Brain microvascular endothelial cell (primary cell): ENCODE measurements around the gene TAGLN.
"Not testable (repeated sequence)": the region's sequence is repeated elsewhere in the genome, so short reads cannot be mapped to it uniquely, and the experiment has no call there.

Experiments
- DNase-seq: peaks from one replicate; pipeline ENCODE4 v3.0.0-alpha.2; 2020
- H3K27ac ChIP-seq: fragments of 250-450 bp; sonication (Bioruptor Pico); 2 replicates; pipeline ENCODE4 v1.5.1; 2020; ENCODE audit warnings: mild to moderate bottlenecking, moderate library complexity
- H3K27me3 ChIP-seq: fragments of 250-450 bp; sonication (Bioruptor Pico); replicated peaks from 2 replicates; pipeline ENCODE4 v1.5.1; 2020; ENCODE audit warnings: mild to moderate bottlenecking
- H3K36me3 ChIP-seq: fragments of 250-450 bp; sonication (Bioruptor Pico); replicated peaks from 2 replicates; pipeline ENCODE4 v1.5.1; 2020; ENCODE audit warnings: mild to moderate bottlenecking
- H3K4me3 ChIP-seq: 2 replicates; pipeline ENCODE4 v1.5.1; 2011; ENCODE audit warnings: low read depth, mild to moderate bottlenecking, control low read depth, low read length, moderate library complexity
- in situ Hi-C: cut with HindIII; loops from 2 replicates; pipeline ENCODE4 v1.10.0; 2017; ENCODE audit warnings: low sequenced_read_pairs, low pct_ligation_motif_present
- TF ChIP-seq, protein P1 (sequence below): IDR thresholded peaks from 2 replicates; pipeline ENCODE4 v1.5.1; 2011; ENCODE audit warnings: low read depth, mild to moderate bottlenecking, moderate library complexity, low read length, control low read depth, inconsistent platforms; ENCODE audit errors: missing control alignments

TAGLN gene

DNA sequence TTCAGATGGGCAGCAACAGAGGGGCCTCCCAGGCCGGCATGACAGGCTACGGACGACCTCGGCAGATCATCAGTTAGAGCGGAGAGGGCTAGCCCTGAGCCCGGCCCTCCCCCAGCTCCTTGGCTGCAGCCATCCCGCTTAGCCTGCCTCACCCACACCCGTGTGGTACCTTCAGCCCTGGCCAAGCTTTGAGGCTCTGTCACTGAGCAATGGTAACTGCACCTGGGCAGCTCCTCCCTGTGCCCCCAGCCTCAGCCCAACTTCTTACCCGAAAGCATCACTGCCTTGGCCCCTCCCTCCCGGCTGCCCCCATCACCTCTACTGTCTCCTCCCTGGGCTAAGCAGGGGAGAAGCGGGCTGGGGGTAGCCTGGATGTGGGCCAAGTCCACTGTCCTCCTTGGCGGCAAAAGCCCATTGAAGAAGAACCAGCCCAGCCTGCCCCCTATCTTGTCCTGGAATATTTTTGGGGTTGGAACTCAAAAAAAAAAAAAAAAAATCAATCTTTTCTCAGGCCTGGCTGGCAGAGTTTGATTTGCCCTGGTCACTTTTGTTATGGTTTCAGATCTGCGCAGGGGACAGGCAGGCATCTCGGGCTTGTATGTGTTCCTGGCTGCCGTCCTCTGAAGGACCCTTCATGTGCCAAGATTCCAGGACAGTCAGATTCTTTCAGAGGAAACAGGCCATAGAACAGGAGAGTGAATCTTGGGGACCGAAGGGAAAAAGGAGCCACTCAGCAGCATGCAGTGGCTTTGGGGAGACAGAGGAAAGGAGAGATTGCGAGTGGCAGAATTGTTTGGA, 5.3 kb downstream of the TAGLN start:
- H3K27me3 ChIP-seq = no peaks in the 10 kb centered on the region
- H3K27ac ChIP-seq = no peak overlapping the region
- peaks cover 45% of the 10 kb centered on the region for H3K36me3 ChIP-seq
- in situ Hi-C loops = no loop called here
- H3K4me3 ChIP-seq = no peak overlapping the region
- TF ChIP-seq, protein P1, sequence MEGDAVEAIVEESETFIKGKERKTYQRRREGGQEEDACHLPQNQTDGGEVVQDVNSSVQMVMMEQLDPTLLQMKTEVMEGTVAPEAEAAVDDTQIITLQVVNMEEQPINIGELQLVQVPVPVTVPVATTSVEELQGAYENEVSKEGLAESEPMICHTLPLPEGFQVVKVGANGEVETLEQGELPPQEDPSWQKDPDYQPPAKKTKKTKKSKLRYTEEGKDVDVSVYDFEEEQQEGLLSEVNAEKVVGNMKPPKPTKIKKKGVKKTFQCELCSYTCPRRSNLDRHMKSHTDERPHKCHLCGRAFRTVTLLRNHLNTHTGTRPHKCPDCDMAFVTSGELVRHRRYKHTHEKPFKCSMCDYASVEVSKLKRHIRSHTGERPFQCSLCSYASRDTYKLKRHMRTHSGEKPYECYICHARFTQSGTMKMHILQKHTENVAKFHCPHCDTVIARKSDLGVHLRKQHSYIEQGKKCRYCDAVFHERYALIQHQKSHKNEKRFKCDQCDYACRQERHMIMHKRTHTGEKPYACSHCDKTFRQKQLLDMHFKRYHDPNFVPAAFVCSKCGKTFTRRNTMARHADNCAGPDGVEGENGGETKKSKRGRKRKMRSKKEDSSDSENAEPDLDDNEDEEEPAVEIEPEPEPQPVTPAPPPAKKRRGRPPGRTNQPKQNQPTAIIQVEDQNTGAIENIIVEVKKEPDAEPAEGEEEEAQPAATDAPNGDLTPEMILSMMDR = no peak
- no peak for DNase-seq

DNA sequence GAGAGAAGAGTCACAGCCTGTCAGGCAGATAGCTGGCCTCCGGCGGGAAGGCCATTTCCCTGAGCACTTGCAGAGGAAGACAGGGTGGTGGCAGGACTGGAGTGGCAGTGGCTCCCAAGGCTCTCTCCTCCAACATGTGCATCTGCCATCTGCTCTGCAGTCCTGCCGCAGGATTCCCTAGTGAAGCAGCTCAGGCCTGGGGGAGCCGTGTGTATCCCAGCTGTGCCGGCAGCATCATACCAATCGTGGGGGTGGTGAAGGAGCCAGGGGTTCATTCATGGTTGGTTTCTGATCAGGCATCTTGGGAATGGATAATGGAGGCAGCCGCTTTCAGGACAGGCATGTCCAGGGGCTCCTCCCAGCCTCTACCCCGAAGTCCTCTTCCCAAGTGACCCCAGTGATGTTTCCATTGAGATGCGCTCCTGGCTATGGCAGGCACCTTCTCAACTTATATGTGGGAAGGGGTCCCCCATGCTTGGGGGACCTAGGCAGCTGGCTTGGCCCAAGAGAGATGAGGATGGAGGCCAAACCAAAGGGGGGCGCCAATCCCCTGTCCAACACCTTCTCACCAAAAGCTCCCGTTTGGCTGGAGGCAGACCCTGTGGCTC, 6.1 kb downstream of the TAGLN start:
- H3K27ac ChIP-seq = no peak overlapping the region
- TF ChIP-seq, protein P1 = no peak
- H3K36me3 ChIP-seq = peaks cover 45% of the 10 kb centered on the region
- no peaks in the 10 kb centered on the region for H3K27me3 ChIP-seq
- DNase-seq = no peak
- H3K4me3 ChIP-seq = no peak overlapping the region
- in situ Hi-C loops = no loop called here

DNA sequence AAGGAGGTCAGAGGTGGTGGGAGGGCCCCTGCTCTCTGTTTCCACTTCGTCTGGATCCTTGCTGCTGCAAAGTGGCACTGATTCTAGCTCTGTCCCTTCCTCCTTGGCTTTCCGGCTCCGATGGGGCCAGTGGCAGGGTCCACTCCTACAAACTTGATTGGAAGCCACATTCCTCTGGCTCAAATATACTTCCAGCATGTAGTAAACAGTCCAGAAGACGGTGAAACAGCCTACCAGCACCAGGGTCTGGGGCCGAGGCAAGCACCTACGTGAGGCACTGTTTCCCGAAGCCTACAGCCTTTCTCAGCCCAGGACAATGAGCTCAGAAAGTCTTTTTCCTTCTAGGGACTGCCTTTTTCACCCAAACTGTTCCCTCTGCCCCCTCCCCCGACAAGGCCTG, 6.9 kb downstream of the TAGLN start:
- H3K27ac ChIP-seq, H3K4me3 ChIP-seq, DNase-seq, H3K27me3 ChIP-seq, in situ Hi-C loops: not testable (repeated sequence)
- H3K36me3 ChIP-seq = peaks cover 44% of the 10 kb centered on the region

DNA sequence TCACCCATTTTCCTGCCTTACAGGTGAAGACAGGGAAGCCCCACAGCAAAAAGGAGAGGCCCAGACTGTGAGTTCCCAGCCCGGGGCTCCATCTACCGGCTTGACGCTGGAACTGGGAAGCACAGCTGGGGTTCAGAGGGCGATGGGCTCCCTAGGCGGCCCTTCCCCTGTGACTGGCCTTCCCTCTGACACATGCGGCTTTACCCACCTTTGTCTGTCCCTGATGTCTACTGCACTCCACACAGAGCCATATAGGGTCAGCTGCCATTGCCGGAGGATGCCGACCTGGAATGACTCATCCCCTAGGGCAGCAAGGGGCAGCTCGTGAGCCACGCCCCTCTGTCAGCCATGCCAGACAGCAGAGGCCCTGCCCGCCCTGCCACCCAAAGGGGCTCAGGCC, 7.7 kb downstream of the TAGLN start:
- H3K27me3 ChIP-seq, DNase-seq, H3K27ac ChIP-seq, H3K4me3 ChIP-seq, in situ Hi-C loops: not testable (repeated sequence)
- H3K36me3 ChIP-seq = peaks cover 37% of the 10 kb centered on the region

DNA sequence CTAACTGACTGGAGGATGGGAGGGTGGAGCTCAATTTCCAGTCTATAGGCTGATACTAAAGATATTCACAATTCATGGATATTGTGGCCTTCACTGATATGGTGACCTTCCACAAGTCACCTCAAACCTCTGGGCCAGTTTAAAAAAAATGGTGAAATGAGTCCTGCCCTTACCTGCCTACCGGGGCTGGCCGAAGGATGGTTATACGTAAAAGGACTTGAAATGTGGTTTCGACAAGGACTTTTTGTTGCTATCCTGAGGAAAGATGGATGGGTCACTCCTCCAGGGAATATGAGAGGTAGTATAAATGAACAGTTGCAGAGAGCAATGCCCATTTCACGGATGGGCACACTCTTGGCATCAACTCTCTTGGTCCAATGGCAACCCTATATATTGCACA, 8.3 kb downstream of the TAGLN start:
- DNase-seq, H3K27me3 ChIP-seq, in situ Hi-C loops, H3K27ac ChIP-seq, H3K4me3 ChIP-seq: not testable (repeated sequence)
- peaks cover 31% of the 10 kb centered on the region for H3K36me3 ChIP-seq

DNA sequence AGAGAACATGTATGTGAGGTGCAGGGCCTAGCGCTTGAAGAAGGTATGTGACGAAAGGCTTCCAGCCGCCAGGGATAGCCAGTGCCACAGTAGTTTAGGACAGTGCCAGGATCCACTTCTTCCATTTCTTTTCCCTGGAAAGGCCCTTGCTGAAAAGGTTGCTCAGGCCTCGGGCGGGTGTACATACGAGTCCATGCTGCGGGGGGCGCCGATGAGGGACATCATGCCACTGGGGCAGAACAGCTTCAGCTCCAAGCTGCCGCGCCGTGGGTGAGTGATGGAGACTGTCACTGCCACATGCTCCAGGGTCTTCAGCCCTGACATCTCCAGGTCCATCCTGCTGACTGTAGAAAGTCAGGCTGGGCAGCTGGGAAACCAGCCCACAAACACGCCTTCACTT, 9.5 kb downstream of the TAGLN start:
- H3K27me3 ChIP-seq, H3K27ac ChIP-seq, H3K4me3 ChIP-seq, in situ Hi-C loops: not testable (repeated sequence)
- DNase-seq = peak; percentile 44
- TF ChIP-seq, protein P1 = peak; percentile 16
- peaks cover 27% of the 10 kb centered on the region for H3K36me3 ChIP-seq

DNA sequence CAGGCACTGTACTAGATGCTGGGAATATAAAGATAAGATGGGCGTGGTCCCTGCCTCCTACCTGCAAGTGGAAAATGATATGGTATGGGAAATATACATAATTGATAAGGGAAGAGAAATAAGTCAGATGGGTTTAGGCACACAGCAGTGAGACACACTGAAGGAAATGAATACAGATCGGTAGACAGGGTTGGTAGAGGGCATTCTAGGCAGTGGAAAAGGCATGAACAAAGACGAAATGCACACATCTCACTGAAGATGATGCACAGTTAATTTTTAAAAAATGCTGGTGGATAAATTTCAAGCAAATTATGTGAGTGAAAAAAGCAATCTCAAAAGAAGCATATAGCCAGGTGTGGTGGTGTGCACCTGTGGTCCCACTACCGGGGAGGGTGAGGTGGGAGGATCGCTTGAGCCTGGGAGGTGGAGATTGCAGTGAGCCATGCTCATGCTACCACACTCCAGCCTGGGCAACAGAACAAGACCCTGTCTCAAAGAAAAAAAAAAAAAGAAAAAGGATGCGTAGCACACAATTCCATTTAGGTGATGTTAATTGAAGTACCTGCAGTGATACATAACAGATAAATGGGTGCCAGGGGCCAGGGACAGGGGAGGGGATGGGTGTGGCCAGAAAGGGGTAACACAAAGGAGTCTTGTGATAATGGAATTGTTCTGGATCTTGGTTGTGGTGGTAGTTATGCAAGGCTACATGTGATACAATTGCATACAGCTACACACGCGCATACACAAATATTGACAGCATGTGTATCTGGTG, 10.4 kb downstream of the TAGLN start:
- not testable (repeated sequence) for H3K27me3 ChIP-seq
- peak; percentile 47 for DNase-seq

More for the DNA sequence above, 10.4 kb downstream of the TAGLN start:
- H3K4me3 ChIP-seq, H3K27ac ChIP-seq, in situ Hi-C loops: not testable (repeated sequence)
- peaks cover 19% of the 10 kb centered on the region for H3K36me3 ChIP-seq
